T-helper 1 cell (primary cell): ENCODE results near the gene ULK4.
"Not testable (repeated sequence)": the region's sequence is repeated elsewhere in the genome, so short reads cannot be mapped to it uniquely, and the experiment has no call there.

Experiments
- DNase-seq, 5 donors: peaks; one replicate each; pipeline ENCODE4 v3.0.0-alpha.2; 2012 to 2020

ULK4 gene

DNA sequence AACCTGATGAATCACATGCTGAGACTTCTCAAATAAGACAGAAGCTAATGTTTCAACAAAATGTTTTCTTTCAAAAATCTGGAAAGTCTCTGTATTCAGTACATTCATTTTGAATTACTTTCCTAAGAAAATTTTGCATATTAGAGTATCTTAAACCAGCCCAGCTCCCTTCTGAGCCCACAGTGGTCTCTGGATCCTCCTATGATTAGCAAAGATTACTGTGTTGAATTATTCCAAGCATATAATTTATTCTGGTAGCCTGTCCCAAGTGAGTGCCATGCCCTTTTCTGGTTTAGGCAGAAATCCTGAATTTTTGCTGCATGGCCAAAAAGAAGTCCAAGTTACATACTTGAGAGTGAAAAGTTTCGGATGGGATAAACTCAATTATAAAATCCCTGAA, 483.6 kb downstream of the ULK4 start:
- no peak for DNase-seq

DNA sequence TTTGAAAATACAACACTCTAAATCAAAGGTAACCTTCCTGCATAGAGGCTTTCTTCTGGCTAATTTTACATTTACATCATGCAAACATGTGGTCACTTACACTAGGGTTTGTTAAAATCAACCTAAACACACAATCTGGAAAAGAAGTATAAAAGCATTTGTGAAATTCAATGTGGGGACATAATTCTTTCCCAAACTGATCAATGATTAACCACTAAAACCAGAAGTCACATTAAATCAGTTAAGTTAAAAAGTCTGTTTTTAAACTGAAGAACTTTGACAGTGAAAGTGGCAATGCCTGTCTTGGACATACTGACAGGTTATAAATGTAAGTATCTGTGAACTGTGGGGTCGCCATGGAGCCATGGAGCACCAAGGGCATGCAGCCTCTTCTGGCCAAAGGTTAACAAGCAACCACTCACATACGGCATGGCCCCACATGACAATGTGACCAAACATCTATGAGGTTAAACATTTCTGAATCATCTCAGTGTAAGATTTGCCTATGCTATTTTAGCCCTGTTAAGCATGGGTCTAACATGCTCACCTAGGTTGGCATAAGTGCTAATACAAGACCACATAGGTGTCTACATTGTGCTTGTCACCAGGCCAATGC, 484.4 kb downstream of the ULK4 start:
- no peak for DNase-seq

DNA sequence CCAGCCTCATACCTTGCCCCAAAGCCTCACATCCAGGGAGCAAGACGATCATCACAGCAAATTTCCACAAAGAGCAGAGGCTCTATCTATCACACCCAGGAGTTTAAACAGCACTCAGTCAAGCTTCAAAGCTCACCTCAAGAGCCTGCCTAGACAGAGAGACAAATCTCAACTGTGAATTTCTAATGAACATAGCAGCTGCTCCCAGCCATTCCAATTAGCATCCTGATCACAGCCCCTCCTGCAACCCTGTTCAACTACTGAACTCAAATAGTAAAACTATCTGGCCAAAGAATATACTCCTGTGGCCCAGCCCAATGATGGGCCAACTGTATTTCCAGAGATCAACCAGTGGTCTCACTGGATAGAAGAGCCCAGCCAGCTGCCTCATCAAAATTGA, 492.8 kb downstream of the ULK4 start:
- DNase-seq: no peak

DNA sequence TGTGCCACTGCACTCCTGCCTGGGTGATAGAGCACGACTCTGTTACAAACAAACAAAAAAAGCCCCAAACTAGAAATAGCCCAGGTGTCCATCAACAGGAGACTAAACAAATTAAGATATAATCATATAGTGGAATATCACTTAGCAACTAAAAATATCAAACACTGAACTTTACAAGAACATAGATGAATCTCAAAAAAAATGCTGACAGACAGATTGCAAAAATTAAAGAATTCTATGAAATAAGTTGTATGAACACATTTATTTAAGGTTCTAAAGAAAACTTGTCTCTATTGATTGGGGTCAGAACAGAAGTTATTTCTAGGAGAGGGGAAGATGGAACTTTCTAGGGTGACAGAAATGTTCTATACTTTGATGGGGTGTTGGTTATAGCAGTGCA, 494.4 kb downstream of the ULK4 start:
- DNase-seq: no peak

DNA sequence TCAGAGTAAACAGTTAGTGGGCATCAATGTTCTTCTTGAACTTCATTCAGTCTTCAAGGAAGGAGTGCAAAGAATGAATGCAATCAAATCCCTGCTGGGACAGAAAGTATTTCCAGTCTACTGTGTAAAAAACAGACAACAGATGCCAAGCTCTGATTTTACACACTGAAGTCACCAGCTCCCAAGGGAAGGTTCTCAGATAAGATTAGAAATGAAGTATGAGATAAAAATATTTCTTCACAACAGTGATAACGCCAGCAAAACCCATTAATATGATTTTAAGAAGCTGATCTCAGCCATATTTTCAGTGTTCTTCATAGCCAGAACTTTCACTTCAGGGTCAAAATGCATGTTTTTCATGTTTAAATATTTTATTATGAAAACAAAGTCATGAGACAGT, 497.0 kb downstream of the ULK4 start:
- DNase-seq: no peak

- DNase-seq: no peak
Measured at GRCh38 chr3:41464401-41464800, 497.5 kb downstream of the ULK4 start.

- DNase-seq: no peak
Measured at GRCh38 chr3:41462103-41462691, 499.7 kb downstream of the ULK4 start.

DNA sequence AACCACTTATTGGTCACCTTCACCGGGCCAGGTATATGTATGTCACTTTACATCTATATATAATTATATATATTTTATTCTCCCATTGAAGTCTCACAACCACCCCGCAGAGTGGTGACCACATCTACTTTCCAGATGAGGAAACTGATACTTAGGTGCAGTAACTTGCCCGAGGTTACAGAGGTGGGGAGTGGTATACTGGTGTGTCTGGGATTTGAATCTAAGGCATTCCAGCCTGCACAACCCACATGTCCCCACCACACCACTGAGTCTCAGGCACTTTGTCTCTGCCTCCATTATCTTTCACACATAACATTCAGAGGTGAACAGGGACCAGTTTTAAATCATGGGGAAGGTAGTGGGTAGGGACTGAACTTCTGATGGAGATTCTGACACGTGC, 501.2 kb downstream of the ULK4 start:
- no peak for DNase-seq

DNA sequence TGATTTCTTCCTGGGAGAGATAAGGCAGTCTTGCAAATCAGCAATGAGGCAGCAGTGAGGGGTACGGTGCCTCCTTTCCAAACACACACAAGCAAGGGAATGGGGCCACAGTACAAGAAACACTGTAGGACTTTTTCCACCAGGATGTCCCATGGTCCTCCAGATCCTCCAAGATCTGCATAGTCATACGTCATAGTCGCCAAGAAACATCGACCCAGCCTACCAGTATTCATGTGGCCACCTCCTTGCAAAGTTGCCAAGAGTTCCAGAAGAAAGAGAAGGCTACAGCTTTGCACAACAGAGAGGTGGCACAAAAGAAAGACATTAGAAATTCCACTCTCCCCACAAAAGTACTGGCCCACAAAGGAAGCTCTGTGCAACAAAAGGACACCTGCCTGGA, 504.7 kb downstream of the ULK4 start:
- no peak for DNase-seq

- DNase-seq: no peak
Measured at GRCh38 chr3:41456162-41456561, 505.7 kb downstream of the ULK4 start.

DNA sequence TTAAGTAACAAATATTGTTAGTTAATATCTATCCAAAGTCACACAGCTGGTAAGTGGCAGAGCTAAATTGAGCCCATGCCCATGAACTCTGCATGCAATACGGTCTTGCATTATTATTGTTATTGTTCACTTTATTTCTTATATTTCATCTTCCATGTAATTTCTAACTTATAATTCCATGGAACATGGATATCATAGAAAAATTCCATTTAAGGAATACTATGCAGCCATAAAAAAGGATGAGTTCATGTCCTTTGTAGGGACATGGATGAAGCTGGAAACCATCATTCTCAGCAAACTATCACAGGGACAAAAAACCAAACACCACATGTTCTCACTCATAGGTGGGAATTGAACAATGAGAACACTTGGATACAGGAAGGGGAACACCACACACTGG, 508.3 kb downstream of the ULK4 start:
- DNase-seq: not testable (repeated sequence)

DNA sequence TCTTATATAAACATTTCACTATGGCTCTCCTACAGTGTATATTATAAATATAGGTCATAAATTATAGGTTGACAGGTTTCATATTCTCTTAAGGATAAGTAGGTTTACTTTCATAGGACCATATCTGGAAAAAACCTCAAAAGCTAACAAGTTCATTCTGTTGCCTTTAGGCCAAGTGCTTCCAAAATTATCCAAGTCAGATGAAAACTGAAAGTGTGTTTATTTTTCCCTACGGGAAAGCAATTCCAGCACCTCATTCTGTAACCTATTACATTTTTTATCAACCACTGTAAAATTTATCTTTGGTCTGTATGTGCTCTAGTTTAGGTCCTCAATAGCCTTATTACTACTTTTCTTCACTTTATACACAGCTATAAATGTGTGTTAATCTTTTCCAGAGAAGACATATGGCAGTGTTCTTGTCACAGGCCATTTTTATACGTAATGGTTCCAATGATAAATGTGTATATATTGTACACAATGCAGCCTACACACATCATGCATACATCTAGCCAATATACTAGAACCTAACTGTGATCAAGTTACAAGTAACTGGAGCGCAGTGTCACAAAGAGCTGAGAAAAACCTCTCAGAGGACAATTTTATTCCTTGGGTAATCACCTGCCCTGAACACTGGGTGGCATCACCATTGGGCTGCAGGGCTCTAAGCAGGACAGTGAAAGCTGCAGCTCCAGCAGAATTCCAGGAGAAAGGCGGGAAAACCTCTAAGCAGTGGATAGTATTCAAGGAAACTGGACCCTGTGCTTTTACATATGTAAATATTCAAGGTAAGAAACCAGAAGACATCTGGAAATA, 511.3 kb downstream of the ULK4 start:
- DNase-seq: no peak

GRCh38 chr3:41448396-41448795, 513.5 kb downstream of the ULK4 start:
- DNase-seq: no peak

DNA sequence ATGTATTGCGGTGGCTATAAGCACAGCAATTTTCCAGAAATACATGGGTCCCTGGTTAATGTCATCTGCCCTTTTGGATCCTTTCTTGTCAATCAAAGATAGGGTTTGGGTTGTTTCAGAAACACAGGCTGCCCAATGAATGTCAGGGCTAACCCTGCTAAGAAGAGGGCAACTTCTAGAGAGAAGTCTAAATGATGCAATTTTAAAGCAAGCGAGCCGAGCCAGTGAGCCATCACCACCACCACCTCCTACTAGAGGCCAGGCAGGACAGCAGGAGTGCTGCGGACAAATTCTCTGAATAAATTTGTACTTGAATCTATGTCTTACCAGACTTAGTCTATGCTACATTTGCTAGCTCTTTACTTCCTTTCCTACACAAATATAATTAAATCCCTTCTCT, 514.2 kb downstream of the ULK4 start:
- DNase-seq: no peak

DNA sequence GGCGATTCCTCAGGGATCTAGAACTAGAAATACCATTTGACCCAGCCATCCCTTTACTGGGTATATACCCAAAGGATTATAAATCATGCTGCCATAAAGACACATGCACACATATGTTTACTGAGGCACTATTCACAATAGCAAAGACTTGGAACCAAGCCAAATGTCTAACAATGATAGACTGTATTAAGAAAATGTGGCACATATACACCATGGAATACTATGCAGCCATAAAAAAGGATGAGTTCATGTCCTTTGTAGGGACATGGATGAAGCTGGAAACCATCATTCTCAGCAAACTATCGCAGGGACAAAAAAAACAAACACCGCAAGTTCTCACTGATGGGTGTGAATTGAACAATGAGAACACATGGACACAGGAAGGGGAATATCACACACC, 515.6 kb downstream of the ULK4 start:
- DNase-seq: not testable (repeated sequence)

GRCh38 chr3:41441568-41441967, 520.3 kb downstream of the ULK4 start:
- DNase-seq: no peak

DNA sequence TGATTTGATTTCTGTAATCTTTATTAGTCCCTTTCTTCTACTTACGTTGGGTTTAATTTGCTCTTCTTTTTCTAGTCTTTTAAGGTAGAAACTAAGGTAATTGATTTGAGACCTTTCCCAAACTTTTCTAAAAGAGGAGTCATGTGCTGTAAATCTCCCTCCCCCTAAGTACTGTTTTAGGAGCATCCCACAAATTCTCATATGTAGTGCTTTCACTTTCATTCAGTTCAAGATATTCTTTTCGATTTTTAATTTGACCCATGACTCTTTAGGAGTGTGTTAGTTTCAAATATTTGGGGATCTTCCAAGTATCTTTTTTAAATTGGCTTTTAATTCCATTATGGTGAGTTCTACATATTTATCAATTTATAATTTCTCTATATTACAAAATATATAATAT, 520.8 kb downstream of the ULK4 start:
- DNase-seq: no peak

DNA sequence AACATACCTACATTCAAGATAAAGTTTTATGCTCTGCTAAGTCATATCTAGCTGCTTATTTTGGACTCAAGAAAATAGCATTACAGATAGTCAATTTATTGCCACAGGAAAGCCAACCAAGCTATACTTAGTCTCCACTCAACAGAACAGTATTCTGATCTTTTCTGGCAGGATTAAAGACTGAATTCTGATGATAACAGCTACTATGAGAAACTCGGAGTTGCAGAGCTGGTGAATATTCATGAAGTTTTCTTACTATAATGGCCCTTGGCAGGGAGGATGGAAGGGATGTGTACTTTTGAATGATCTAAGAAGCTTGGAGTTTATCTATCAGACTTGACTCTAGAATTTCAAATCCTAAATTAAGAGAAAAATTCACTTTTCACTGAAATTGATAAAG, 524.9 kb downstream of the ULK4 start:
- DNase-seq: no peak

- no peak for DNase-seq
Measured at GRCh38 chr3:41434781-41435180, 527.1 kb downstream of the ULK4 start.

DNA sequence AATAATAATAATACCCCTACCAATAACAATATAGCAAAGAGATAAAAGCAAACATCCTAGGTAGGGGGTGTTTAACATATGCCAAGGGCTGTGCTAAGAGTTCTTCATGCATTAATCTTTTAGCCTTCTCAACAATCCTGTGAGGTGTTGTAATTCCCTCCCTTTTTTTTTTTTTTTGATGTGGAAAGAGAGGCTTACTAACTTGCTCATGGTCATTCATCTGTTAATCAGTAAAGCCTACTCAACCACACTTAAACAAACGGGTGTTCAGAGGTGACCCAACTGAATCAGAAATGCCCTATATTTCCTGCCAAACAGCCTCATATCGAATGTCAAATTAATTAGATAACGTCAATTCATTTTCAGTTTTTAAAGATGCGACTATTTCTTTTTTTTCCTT, 530.5 kb downstream of the ULK4 start:
- no peak for DNase-seq

- no peak for DNase-seq
Measured at GRCh38 chr3:41430886-41431285, 531.0 kb downstream of the ULK4 start.

- no peak for DNase-seq
Measured at GRCh38 chr3:41430391-41430790, 531.5 kb downstream of the ULK4 start.

GRCh38 chr3:41426485-41426884, 535.4 kb downstream of the ULK4 start:
- no peak for DNase-seq
